ENCODE measurements around the gene CD276.
"Not testable (repeated sequence)": the region's sequence is repeated elsewhere in the genome, so short reads cannot be mapped to it uniquely, and the experiment has no call there.

CD276 gene

GRCh38 chr15:73683777-73684580, at the start of gene CD276:
Gene CD276 (plus strand): TSS chr15:73684383. CDS start chr15:73699640, 15,257 bp downstream.
- peak in 10 of 14 donors; percentile 24 to 74 (median 66) for DNase-seq

DNA sequence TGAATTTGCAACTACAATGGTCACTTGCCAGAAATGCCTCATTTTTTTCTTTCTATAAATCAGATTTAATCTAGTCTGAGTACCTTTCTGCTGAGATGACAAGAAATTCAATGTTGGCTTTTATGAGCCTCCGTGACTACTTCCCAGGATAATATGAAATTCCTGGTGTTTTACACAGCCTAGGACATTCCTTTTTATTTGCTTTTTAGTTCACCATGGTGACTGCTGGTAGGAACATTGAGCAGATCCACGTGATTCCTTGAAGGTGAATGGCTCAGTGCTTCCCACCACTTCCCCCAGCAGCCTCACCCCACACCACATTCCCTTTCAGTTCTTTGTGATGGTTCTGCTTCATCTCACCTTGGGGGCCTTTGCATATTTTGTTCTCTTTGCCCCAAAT, 46.7 kb upstream of the CD276 start:
- no peak for DNase-seq

DNA sequence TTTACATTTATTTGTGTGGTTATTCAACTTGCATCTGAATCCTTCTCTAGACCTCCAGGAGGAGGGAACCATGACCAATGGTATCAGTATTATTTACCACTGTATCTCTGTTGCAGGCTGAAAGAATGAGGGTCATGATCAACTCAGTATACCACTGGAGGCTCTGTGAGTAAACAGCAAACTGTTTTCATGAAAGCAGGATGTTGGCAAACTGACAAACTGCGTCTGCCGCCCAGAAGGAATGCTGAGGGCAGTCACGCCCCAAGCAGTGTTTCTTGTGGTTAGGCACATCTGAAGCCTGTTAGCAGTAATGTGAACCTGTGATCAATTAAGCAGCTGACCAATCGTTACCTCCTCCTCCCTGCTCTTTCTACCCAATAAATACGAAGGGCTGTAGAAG, 44.7 kb upstream of the CD276 start:
- DNase-seq, result not testable (repeated sequence)

DNA sequence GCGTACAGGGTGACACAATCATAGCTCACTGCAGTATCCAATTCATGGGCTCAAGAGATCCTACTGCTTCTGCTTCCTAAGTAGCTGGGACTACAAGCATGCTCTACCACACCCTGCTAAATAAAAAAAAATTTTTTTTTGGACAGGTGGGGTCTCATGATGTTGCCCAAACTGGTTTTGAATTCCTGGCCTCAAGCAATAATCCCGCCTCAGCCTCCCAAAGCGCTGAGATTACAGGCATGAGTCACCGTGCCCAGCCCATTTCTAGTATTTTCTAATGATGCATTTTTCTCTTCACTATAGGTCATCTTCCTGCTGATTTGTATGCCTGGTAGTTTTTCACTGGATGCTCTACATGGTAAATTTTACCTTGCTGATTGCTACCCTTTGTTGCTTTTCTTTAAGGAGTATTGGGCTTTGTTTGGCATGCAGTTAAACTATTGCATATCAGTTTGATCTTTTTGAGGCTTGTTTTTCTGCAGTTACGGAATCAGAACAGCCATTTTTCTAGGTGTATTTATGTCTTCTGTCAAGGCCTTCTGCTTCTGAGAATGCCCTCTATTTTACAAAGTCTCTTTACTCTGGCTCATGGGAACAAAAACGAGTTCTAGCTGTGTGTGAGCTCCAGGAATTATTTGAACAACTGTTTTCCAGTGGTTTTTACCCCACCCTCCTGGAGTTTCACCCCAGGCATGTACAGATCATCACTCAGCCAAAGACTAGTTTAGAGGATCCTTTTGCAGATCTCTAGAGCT, 36.7 kb upstream of the CD276 start:
- DNase-seq, result no peak

GRCh38 chr15:73648014-73648295, 36.2 kb upstream of the CD276 start:
- no peak for DNase-seq

DNA sequence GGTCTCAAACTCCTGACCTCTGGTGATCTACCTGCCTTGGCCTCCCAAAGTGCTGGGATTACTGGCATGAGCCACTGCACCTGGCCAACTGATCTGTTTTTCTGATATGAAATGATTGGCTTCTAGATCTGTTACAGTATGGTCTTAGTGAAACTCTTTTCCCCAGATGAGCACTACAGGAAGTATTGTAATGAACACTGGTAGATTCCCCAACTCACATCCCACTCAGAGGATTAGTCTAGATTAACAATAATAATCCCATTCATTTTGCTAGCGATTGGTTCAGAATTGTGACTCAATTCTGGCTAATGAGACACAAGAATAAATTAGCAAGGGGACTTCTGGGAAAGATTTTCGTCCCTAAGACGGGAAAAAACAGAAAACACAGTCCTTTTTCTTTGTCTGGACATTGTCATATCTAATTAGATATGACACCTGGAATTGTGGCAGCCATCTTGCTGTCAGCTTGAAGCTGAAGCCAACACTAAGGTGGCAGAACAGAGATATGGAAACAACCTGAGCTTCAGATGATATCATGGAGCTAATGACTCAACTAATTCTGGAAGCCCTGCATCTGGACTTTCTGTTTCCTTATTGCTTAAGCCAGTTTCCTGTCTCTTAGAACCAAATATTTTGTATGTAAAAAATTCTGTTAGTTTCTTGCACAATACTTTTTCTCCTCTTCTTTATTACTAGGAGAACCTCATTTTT, 33.6 kb upstream of the CD276 start:
- no peak for DNase-seq

DNA sequence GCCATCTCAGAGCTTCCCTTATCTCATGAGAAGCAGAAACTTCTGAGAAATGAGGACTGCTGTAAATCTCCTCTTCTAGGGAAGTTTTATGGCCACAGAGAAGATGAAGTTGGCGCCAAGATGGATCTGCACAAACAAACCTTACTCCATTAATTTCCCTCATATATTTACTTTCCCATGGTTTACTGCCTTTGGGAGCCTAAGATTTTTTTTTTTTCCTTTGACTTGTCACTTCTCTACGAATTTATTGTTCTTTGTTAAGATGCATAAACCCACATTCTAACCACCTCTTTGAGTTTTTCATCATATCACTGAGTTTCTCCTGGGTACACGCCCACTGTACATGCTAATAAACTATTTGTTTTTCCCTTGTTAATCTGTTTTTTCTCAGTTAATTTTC, 29.5 kb upstream of the CD276 start:
- DNase-seq, result no peak

DNA sequence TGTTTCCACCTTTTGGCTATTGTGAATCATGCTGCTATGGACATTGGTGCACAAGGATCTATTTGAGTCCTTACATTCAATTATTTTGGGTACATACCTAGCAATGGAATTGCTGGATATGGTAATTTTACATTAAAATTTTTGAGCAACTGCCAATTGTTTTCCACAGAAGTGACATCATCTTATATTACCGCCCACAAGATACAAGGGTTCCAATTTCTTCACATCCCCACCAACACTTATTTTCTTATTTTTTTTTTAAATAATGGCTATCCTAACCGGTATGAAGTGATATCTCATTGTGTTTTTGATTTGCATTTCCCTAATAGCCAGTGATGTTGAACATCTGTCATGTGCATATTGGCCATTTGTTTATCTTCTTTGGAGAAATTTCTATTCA, 28.5 kb upstream of the CD276 start:
- no peak for DNase-seq

- no peak for DNase-seq
These were observed 25.5 kb upstream of the CD276 start for GRCh38 chr15:73658645-73659044.

DNA sequence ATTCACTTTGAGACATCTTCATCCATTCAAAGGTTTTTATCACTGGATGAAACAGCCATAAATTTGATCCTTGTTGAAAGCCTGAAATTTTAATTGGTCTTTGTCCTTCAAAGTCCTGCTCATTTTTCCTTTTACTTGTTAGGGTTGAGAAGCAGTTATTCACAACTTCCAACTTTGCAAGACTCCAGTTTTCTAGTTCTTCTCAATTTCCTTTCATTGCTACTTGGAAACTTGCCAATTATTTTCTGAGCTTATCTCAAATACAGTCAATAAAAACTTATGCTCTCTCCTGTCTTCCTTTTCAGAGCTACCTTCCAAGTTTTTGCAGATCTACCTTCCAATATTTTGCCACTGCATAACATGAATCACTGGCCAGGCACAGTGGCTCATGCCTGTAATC, 23.7 kb upstream of the CD276 start:
- no peak for DNase-seq

- no peak for DNase-seq
These were observed 9.6 kb upstream of the CD276 start for GRCh38 chr15:73674587-73674986.

GRCh38 chr15:73677146-73677607, 7.0 kb upstream of the CD276 start:
- peak in 2 of 14 donors; percentile 11 to 31 for DNase-seq

- DNase-seq, result no peak
These were observed 6.5 kb upstream of the CD276 start for GRCh38 chr15:73677733-73678132.

- DNase-seq, result no peak
These were observed 5.7 kb upstream of the CD276 start for GRCh38 chr15:73678498-73678897.

GRCh38 chr15:73679180-73679579, 5.0 kb upstream of the CD276 start:
- no peak for DNase-seq

- DNase-seq, result no peak
These were observed 4.2 kb upstream of the CD276 start for GRCh38 chr15:73679964-73680363.

DNA sequence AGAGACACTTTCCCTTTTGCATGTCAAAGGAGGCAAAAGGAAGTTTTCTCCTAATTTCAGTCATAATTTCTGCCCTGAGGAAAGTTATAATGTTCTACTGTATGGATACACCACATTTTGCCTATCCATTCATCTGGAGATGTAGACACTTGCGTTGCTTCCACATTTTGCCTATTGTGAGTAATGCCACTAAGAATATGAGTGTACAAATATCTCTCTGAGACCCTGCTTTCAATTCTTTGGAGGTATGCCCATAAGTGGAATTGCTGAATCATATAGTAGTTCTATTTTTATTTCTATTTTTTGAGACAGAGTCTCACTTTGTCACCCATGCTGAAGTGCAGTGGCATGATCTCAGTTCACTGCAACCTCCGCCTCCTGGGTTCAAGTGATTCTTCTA, 3.6 kb upstream of the CD276 start:
- DNase-seq, result no peak

- DNase-seq, result no peak
These were observed 3.1 kb upstream of the CD276 start for GRCh38 chr15:73681063-73681462.

DNA sequence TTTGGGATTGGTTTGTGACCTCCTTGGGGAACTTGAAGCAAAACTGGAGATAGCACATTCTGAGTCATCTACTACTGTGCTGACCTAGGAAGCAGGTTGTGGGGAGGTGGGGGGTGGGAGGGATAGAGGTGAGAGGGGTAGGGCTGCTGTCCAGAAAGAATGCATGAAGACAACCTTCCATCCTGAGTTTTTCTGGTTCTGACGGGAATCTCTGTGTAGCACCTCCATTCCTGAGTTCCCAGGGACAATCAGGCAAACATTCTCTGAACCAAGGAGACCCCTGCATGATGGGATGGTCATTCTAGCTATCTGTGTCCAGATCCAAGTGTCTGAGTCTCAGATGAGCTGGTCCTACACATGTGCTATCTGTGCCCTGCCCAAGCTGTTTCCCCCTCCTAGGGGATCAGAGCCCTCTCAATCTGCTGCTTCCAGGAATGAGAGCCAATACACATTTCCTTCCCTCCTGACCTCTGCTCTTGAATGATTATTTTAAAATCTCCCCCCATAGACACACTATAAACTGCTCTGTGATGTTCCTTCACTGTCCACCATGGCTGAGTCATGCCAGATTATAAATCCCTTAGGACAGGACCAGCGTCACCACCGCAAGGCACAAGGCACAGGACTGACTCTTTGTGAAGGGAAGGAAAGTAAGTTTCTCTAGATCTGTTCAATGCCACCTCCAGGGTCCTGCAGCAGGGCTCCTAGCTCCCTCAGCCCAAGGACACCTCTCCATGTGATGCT, 2.2 kb upstream of the CD276 start:
- no peak for DNase-seq

DNA sequence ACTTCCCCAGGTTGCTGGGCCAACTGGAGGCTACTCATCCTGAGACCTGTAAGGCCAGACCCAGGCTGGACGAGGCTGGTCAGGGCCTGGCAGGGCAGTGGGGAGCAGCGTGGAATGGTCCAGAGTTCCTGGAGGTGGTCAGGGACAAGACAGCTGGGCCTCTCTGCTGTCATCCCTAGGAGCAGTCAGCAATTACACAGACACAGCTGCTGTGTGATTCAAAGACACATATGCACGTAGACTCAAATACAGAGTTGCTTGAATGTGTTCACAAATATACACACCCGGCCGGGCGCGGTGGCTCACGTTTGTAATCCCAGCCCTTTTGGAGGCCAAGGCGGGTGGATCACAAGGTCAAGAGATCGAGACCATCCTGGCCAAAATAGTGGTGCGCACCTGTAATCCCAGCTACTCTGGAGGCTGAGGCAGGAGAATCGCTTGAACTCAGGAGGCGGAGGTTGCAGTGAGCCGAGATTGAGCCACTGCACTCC, 1.5 kb upstream of the CD276 start:
- DNase-seq, result no peak

DNA sequence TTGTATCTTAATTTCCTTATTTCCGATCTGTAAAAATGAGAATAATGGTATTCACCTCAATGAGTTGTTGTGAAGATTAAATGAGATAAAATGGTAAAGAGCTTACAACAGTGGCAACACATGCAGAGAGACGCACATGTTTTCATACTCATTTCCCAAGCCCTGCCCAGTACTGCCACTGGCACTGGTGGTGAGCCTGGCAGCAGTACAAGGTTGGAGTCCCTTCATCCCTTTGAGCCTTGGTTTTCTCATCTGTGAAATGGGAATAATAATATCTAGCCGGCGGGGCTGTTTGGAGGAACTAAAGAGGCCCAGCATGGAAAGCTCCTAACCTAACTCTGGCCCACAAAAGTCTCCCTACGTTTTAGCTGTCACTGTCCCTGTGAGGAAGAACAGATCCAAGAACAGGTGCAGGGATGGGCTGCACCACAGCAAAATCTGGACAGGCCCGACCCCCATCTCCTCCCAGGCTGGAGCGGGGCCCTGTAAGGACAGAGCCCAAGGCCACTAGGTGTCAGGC, 866 bp upstream of the CD276 start:
- DNase-seq, result no peak
